ENCODE data around the gene SERTAD1.

Gene SERTAD1

GRCh38 chr19:40376286-40376862 is 49.4 kb downstream of the SERTAD1 start:
- DNase-seq (ENCODE audit: low spot score), result no peak

GRCh38 chr19:40374084-40374483 is 51.7 kb downstream of the SERTAD1 start:
- DNase-seq (ENCODE audit: low spot score), result no peak

- no peak for DNase-seq (ENCODE audit: low spot score)
These were observed 54.0 kb downstream of the SERTAD1 start for GRCh38 chr19:40371802-40372122.
